ENCODE data around the gene CAMTA1. TPM values are rescaled to one million over a fixed set of nuclear protein-coding genes. Genes with fewer than 3 reads are reported as not detected.

The CAMTA1 gene
- total RNA-seq, 1 experiment from 2014 or later: 85.2 TPM

DNA sequence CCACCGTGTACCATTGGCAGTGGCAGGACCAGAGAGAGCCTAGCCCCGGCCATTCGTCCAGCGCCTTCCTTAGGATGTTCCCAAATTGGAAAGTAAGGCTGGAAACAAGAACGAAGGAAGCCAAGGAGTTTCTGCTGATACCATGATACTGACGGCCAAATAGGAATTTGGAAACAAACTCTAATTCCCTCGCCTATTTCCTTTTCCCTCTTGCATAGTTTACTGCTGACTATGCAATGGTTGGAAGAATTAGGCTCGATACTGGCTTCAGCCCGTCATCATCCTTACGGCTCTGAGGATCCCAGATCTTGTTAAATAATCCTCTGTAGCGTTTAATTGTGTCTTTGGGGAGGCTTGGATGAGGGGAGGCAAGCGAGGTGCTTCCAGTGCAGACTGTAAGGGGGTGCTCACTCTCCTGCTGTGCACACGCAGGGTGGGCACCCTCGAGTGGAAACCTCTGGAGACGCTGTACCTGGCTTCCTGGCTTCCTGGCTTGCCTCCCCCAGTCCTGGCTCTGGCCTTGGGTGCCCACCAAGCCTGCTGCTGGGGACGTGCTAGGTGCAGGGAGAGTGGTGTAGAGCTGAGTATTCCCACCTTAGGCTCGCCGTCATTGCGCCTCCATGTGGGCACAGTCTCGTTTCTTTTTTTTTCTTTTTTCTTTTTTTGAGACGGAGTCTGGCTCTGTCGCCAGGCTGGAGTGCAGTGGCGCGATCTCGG is 27.4 kb upstream of the CAMTA1 start:
- BruUV-seq (replicated peaks): no TSS peak
- no peak for DNase-seq (ENCODE audit: low spot score)

DNA sequence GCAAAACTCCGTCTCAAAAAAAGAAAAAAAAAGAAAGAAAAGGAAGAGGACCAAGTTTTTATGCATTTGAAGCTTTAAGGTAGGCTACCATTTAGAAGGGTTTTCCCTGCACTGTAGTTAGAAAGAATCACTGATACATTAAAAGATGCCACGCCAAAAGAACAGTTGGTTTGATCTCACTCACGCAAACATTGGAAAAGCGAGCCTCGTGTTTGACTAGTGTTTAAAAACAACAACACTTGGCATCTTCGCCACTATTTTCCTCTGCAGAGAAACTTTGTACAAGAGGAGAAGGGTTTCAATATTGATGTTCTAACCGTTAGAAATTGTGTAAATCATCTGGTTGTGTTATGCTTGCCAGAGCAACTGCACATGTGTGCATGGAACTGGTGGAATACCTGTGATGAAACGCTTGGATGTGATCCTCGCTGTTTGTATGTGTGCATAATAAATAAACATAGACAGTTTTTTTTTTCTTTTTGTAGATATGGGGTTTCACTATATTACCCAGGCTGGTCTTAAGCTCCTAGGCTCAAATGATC is 24.0 kb upstream of the CAMTA1 start:
- no peak overlapping the region for H3K27ac ChIP-seq (ENCODE audit: low read depth, low read length, poor library complexity, severe bottlenecking)
- H3K4me1 ChIP-seq (ENCODE audit: insufficient read depth, low read length, poor library complexity, severe bottlenecking): no peaks in the 10 kb centered on the region
- peaks cover 2% of the 10 kb centered on the region for H3K27me3 ChIP-seq (replicated peaks; ENCODE audit: insufficient read depth, low read depth, low read length, poor library complexity)
- no peaks in the 10 kb centered on the region for H3K36me3 ChIP-seq (ENCODE audit: insufficient read depth, low read length, poor library complexity, severe bottlenecking)
- H3K9me3 ChIP-seq (ENCODE audit: low read depth, low read length, poor library complexity, severe bottlenecking): no peaks in the 10 kb centered on the region
- no TSS peak for BruUV-seq (replicated peaks)
- intact Hi-C loops (cut with micrococcal nuclease; ENCODE audit: unreplicated experiment): no loop called here
- no peak overlapping the region for H3K4me3 ChIP-seq (ENCODE audit: low read depth, low read length, poor library complexity, severe bottlenecking)
- ChIA-PET POLR2A (ENCODE audit: low non-redundant PET) (no interaction called here), CTCF (no interaction called here)
- DNase-seq (ENCODE audit: low spot score): no peak
- TF ChIP-seq EZH2 (IDR thresholded peaks at IDR 0.05; ENCODE audit: borderline replicate concordance, low read depth, low read length, poor library complexity, severe bottlenecking): no peak
- TF ChIP-seq, protein P1, sequence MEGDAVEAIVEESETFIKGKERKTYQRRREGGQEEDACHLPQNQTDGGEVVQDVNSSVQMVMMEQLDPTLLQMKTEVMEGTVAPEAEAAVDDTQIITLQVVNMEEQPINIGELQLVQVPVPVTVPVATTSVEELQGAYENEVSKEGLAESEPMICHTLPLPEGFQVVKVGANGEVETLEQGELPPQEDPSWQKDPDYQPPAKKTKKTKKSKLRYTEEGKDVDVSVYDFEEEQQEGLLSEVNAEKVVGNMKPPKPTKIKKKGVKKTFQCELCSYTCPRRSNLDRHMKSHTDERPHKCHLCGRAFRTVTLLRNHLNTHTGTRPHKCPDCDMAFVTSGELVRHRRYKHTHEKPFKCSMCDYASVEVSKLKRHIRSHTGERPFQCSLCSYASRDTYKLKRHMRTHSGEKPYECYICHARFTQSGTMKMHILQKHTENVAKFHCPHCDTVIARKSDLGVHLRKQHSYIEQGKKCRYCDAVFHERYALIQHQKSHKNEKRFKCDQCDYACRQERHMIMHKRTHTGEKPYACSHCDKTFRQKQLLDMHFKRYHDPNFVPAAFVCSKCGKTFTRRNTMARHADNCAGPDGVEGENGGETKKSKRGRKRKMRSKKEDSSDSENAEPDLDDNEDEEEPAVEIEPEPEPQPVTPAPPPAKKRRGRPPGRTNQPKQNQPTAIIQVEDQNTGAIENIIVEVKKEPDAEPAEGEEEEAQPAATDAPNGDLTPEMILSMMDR (conservative IDR thresholded peaks at IDR 0.05; ENCODE audit: low read depth, low read length): no peak

More for the DNA sequence above, 27.4 kb upstream of the CAMTA1 start:
- H3K27ac ChIP-seq (ENCODE audit: low read depth, low read length, poor library complexity, severe bottlenecking): no peak overlapping the region
- H3K4me1 ChIP-seq (ENCODE audit: insufficient read depth, low read length, poor library complexity, severe bottlenecking): no peaks in the 10 kb centered on the region
- peaks cover 31% of the 10 kb centered on the region for H3K27me3 ChIP-seq (replicated peaks; ENCODE audit: insufficient read depth, low read depth, low read length, poor library complexity)
- intact Hi-C loops (cut with micrococcal nuclease; ENCODE audit: unreplicated experiment): no loop called here
- no peaks in the 10 kb centered on the region for H3K36me3 ChIP-seq (ENCODE audit: insufficient read depth, low read length, poor library complexity, severe bottlenecking)
- ChIA-PET CTCF (interaction anchor here (0.6 kb wide), 1 partner anchor 11 kb away, joined by 4 read pairs; no protein-coding TSS in a partner anchor), POLR2A (ENCODE audit: low non-redundant PET) (no interaction called here)
- no peak for TF ChIP-seq EZH2 (IDR thresholded peaks at IDR 0.05; ENCODE audit: borderline replicate concordance, low read depth, low read length, poor library complexity, severe bottlenecking)
- TF ChIP-seq, protein P1 (conservative IDR thresholded peaks at IDR 0.05; ENCODE audit: low read depth, low read length): no peak
- H3K9me3 ChIP-seq (ENCODE audit: low read depth, low read length, poor library complexity, severe bottlenecking): no peaks in the 10 kb centered on the region
- no peak overlapping the region for H3K4me3 ChIP-seq (ENCODE audit: low read depth, low read length, poor library complexity, severe bottlenecking)

DNA sequence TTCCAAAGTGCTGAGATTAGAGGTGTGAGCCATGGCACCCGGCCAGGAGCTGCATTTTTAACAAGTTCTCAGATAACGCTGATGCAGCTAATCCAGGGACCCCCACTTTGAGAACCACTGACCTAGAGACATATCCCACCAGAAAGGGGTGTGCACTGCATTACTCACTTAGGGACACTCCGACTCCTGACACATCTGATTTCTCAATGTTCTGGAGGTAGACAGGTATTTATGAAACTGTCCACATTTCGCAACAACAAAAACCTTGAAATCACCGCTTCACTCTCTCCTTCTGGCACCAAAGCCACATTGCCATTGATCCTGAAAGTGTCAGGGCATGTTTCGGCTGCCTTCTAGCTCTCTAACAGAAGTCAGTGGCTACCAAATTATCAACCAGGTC is 23.2 kb upstream of the CAMTA1 start:
- Histone ChIP-seq H3K27ac (ENCODE audit: low read depth, low read length, poor library complexity, severe bottlenecking) (no peak overlapping the region), H3K27me3 (replicated peaks; ENCODE audit: insufficient read depth, low read depth, low read length, poor library complexity) (no peaks in the 10 kb centered on the region), H3K9me3 (ENCODE audit: low read depth, low read length, poor library complexity, severe bottlenecking) (no peaks in the 10 kb centered on the region), H3K4me1 (ENCODE audit: insufficient read depth, low read length, poor library complexity, severe bottlenecking) (no peaks in the 10 kb centered on the region), H3K4me3 (ENCODE audit: low read depth, low read length, poor library complexity, severe bottlenecking) (no peak overlapping the region), H3K36me3 (ENCODE audit: insufficient read depth, low read length, poor library complexity, severe bottlenecking) (no peaks in the 10 kb centered on the region)
- CTCF ChIA-PET: no interaction called here
- no TSS peak for BruUV-seq (replicated peaks)
- POLR2A ChIA-PET (ENCODE audit: low non-redundant PET): no interaction called here
- intact Hi-C loops (cut with micrococcal nuclease; ENCODE audit: unreplicated experiment): no loop called here
- TF ChIP-seq, protein P1 (conservative IDR thresholded peaks at IDR 0.05; ENCODE audit: low read depth, low read length): no peak
- no peak for TF ChIP-seq EZH2 (IDR thresholded peaks at IDR 0.05; ENCODE audit: borderline replicate concordance, low read depth, low read length, poor library complexity, severe bottlenecking)
- no peak for DNase-seq (ENCODE audit: low spot score)

Data from A673 (cell line).